NCI-H460 (cell line): ENCODE measurements around the gene CHN1. TPM values are rescaled to one million over a fixed set of nuclear protein-coding genes. Genes with fewer than 3 reads are reported as not detected.

Experiments
- small RNA-seq, 2 experiments: library from RNA; depleted of rRNA; stranded (forward); fragments of <200 nt; gene quantifications; one replicate each; pipeline ENCODE3, GENCODE V24; 2014
- total RNA-seq: library from RNA; depleted of rRNA; stranded (reverse); fragments of >200 nt; shearing (Covaris generic); gene quantifications from 2 replicates; pipeline ENCODE4 v1.2.3, GENCODE V29; 2014; rRNA removed

Gene CHN1
- total RNA-seq, 1 experiment from 2014 or later: 27.7 TPM

Small RNA genes within 50 kb of the gene (small RNA-seq; reads per million reads assigned to genes)
- 0 reads per million in 2 experiments for gene RNU6-1290P
- 0 reads per million in 2 experiments for gene RNU6-763P

Other genes starting within 250 kb of the CHN1 start
- not detected in 2 replicates for gene CHRNA1, start 240.9 kb downstream of the CHN1 start, total RNA-seq
- 39.3 and 42.5 TPM in 2 replicates for gene ATF2, start 162.8 kb upstream of the CHN1 start, total RNA-seq
- gene ATP5MC3, start 176.3 kb upstream of the CHN1 start, total RNA-seq: 253 and 259 TPM in 2 replicates